Measurements from ENCODE around the gene MAPKAP1.

DNA sequence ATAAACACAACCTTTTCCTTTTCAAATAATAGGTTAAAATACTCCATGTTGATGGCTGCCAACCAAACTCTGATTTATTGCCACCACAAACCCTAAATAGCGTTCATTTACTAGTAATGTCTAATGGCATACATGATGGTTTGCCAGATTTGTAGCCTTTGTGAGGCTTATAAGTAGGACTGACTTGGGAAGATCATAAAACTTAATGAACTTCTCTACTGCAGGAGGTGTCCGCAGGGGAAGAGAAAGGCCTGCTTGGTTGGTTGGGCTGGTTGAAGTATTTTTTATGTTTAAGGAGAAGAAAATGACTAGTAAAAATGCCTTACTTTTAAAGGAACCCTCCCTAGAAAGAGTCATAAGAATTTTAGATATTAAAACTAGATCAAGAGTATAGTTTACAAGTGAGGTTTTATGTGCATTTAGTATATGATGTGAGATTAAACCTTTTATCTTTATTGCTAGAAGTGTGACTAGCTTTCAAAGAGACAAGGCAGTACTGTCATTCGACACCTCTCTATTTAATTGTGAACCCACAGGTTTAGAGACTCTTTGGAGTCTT is 45.1 kb upstream of the MAPKAP1 start:
- TF ChIP-seq ZNF143 (CRISPR knock-in tag; IDR thresholded peaks at IDR 0.05): no peak
- TF ChIP-seq ZNF175 (CRISPR knock-in tag; IDR thresholded peaks at IDR 0.05; ENCODE audit: low read depth): no peak
- no peak for TF ChIP-seq SIN3B (IDR thresholded peaks at IDR 0.05; ENCODE audit: low read depth)
- TF ChIP-seq JUND (IDR thresholded peaks at IDR 0.05; ENCODE audit: borderline replicate concordance, low read depth, low read length): no peak
- TF ChIP-seq JUND (tag; IDR thresholded peaks at IDR 0.05; ENCODE audit: borderline replicate concordance, low read depth, low read length): no peak
- no peak for TF ChIP-seq ZNF778 (CRISPR knock-in tag; IDR thresholded peaks at IDR 0.05)
- no peak for TF ChIP-seq EP300 (IDR thresholded peaks at IDR 0.05; ENCODE audit: low read length)
- TF ChIP-seq MAFK (IDR thresholded peaks at IDR 0.05; ENCODE audit: low read length): no peak
- TF ChIP-seq ATF3 (IDR thresholded peaks at IDR 0.05): no peak
- no peak for TF ChIP-seq ATF3 (CRISPR knock-in tag; conservative IDR thresholded peaks at IDR 0.05)
- TF ChIP-seq ZNF830 (CRISPR knock-in tag; IDR thresholded peaks at IDR 0.05): no peak

All from K562 (cell line).